D721Med (cell line): ENCODE measurements around the gene CCDC30.

Experiments used
- DNase-seq: peaks from one replicate; pipeline ENCODE4 v3.0.0; 2011; ENCODE audit warnings: low spot score; ENCODE audit not compliant: insufficient read length
- FAIRE-seq: peaks from 2 replicates; lab custom pipeline; 2011; peaks lifted over from hg19 to GRCh38; lab: Jason Lieb, UNC
- TF ChIP-seq, protein P1 (sequence below): IDR thresholded peaks from 2 replicates; pipeline ENCODE4 v1.5.1; 2012; ENCODE audit warnings: mild to moderate bottlenecking, control low read depth; ENCODE audit not compliant: insufficient read depth; ENCODE audit errors: missing control alignments

CCDC30 gene

DNA sequence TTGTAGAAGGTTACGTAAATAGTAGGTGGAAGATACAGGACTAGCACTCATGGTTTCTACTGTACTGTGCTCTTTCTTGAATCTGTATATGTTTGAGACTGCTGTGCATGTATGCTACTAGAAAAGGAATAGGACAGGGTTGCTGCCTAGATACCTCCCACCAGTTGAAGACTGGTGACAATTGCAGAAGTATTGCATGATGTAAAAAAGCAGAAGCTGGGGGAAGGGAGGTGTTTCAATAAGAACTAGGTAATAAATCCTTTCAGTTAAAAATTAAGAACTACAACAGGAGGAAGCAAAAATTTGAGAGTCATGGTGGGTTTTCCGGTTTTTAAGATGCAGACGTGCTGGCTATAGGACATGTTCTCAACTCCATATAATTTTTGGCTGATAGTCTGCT, 88.1 kb downstream of the CCDC30 start:
- TF ChIP-seq, protein P1, sequence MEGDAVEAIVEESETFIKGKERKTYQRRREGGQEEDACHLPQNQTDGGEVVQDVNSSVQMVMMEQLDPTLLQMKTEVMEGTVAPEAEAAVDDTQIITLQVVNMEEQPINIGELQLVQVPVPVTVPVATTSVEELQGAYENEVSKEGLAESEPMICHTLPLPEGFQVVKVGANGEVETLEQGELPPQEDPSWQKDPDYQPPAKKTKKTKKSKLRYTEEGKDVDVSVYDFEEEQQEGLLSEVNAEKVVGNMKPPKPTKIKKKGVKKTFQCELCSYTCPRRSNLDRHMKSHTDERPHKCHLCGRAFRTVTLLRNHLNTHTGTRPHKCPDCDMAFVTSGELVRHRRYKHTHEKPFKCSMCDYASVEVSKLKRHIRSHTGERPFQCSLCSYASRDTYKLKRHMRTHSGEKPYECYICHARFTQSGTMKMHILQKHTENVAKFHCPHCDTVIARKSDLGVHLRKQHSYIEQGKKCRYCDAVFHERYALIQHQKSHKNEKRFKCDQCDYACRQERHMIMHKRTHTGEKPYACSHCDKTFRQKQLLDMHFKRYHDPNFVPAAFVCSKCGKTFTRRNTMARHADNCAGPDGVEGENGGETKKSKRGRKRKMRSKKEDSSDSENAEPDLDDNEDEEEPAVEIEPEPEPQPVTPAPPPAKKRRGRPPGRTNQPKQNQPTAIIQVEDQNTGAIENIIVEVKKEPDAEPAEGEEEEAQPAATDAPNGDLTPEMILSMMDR, result no peak
- FAIRE-seq, result no peak

DNA sequence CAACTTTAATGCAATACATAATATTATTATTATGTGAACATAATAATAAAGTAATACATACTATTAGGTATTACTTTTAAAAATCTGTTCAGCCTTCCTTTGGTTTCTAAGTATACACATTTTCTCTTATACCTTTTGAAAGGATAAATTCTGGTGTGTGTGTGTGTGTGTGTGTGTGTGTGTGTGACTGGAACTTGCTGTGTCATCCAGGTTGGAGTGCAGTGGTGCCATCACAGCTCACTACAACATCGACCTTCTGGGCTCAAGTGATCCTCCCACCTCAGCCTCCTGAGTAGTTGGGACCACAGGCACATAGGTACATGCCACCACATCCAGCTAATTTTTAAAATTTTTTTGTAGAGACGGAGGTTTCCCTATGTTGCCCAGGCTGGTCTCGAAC, 88.5 kb downstream of the CCDC30 start:
- DNase-seq (no peak), FAIRE-seq (no peak)
- TF ChIP-seq, protein P1, result no peak

More for the DNA sequence above, 88.1 kb downstream of the CCDC30 start:
- no peak for DNase-seq

DNA sequence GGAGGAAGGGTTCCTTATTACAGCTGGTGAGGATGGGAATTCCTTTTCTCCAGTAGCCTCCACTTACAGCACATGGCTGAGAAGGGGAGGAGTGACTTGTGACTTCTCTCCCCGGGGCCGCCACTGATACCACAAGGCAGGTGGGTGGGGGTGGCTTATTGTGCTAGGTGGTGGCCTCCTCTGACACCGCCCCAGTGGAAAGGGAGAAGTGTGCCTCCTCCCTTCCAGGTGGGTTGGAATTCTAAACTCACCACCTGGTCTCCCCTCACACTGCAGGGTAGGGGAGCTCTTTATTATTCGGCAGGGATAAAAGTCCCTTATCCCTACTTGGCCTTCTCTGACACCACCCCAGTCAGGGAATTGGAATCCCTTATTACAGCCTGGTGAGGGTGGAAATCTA, 89.5 kb downstream of the CCDC30 start:
- FAIRE-seq (no peak), DNase-seq (no peak)
- TF ChIP-seq, protein P1, result no peak

- TF ChIP-seq, protein P1, result no peak
- FAIRE-seq, result no peak
- no peak for DNase-seq
These were observed 94.3 kb downstream of the CCDC30 start for GRCh38 chr1:42557230-42557851.

- DNase-seq, result no peak
- TF ChIP-seq, protein P1, result no peak
- no peak for FAIRE-seq
These were observed 104.0 kb downstream of the CCDC30 start for GRCh38 chr1:42567038-42567437.

DNA sequence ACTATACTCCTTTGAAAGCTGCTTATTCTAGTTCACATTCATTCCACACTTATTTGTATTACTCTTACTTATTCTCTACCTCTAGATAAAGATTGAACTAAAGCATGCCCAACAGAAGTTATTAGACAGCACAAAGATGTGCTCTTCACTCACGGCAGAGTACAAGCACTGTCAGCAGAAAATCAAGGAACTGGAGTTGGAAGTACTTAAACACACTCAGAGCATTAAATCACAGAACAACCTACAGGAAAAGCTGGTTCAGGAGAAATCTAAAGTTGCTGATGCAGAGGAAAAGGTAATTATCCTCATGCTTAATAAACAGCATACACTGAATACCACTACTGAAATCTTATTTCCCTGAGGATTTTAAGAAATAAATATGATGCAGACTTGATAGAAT, 113.8 kb downstream of the CCDC30 start:
- FAIRE-seq (no peak), DNase-seq (no peak)
- TF ChIP-seq, protein P1, result no peak

DNA sequence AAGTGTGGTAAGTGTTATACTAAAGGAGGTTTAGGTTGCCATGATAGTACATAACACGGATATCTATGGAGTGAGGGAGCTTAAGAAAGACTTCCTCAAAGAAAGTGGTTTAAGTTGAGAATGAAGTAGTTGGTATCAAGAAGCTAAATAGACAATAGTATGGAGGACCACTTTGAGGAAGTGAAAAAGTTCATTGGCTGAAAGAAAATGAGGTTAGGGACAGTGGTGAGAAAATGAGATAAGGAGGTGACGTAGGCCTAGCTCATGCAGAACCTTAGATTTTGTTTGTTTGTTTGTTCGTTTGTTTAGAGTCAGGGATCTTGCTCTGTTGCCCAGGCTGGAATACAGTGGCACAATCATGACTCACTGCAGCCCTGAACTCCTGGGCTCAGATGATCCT, 122.9 kb downstream of the CCDC30 start:
- TF ChIP-seq, protein P1, result no peak
- no peak for DNase-seq
- FAIRE-seq, result no peak
